Nephron (organoid): ENCODE measurements around the gene FNBP1.
"Not testable (repeated sequence)": the region's sequence is repeated elsewhere in the genome, so short reads cannot be mapped to it uniquely, and the experiment has no call there.

ENCODE experiments used
- H3K27ac Mint-ChIP-seq, 3 experiments: 2 replicates each; pipeline ENCODE4 v1.8.0; 2020; ENCODE audit warnings: mixed read lengths in 3 of 3, mild to moderate bottlenecking in 2 of 3, moderate library complexity in 1 of 3
- H3K27me3 Mint-ChIP-seq: 2 replicates; pipeline ENCODE4 v1.8.0; 2021; ENCODE audit warnings: low read depth, mild to moderate bottlenecking, moderate library complexity, mixed read lengths
- H3K36me3 Mint-ChIP-seq: 2 replicates; pipeline ENCODE4 v1.8.0; 2020; ENCODE audit warnings: low read depth, mixed read lengths
- H3K4me1 Mint-ChIP-seq: 2 replicates; pipeline ENCODE4 v1.8.0; 2020; ENCODE audit warnings: mixed read lengths
- H3K4me3 Mint-ChIP-seq, 3 experiments: 2 replicates each; pipeline ENCODE4 v1.8.0; 2020; ENCODE audit warnings: mild to moderate bottlenecking in 3 of 3, mixed read lengths in 3 of 3, moderate library complexity in 2 of 3
- H3K9me3 Mint-ChIP-seq: 2 replicates; pipeline ENCODE4 v1.8.0; 2020; ENCODE audit warnings: mixed read lengths
- CTCF ChIP-seq, 3 experiments: fragments of 200-600 bp; sonication (generic); IDR thresholded peaks; one replicate each; pipeline ENCODE4 v1.5.0; 2021; ENCODE audit warnings: antibody characterized with exemption in 3 of 3; ENCODE audit not compliant: unreplicated experiment in 3 of 3

FNBP1 gene

GRCh38 chr9:129944506-129945116 is 98.4 kb downstream of the FNBP1 start:
- Mint-ChIP-seq H3K27me3 (no peaks in the 10 kb centered on the region), H3K4me1 (peaks cover 7% of the 10 kb centered on the region), H3K4me3 (no peak overlapping the region), H3K9me3 (peaks cover 21% of the 10 kb centered on the region), H3K36me3 (peaks cover 55% of the 10 kb centered on the region), H3K27ac (no peak overlapping the region)
- no peak for TF ChIP-seq CTCF (IDR thresholded peaks at IDR 0.05; ENCODE audit: unreplicated experiment in 3 of 3)

- Mint-ChIP-seq H3K4me1 (peaks cover 14% of the 10 kb centered on the region), H3K4me3 (no peak overlapping the region)
Measured at GRCh38 chr9:129939431-129939830, 103.6 kb downstream of the FNBP1 start.

GRCh38 chr9:129938291-129938979 is 104.6 kb downstream of the FNBP1 start:
- peaks cover 24% of the 10 kb centered on the region for H3K4me1 Mint-ChIP-seq
- no peak overlapping the region for H3K4me3 Mint-ChIP-seq
- H3K36me3 Mint-ChIP-seq = peaks cover 41% of the 10 kb centered on the region
- no peaks in the 10 kb centered on the region for H3K27me3 Mint-ChIP-seq
- TF ChIP-seq CTCF (IDR thresholded peaks at IDR 0.05; ENCODE audit: unreplicated experiment in 3 of 3) = no peak
- peaks cover 22% of the 10 kb centered on the region for H3K9me3 Mint-ChIP-seq
- peak overlapping the region; percentile 86 to 95 (median 95) for H3K27ac Mint-ChIP-seq

More at GRCh38 chr9:129939431-129939830, 103.6 kb downstream of the FNBP1 start:
- peaks cover 25% of the 10 kb centered on the region for H3K9me3 Mint-ChIP-seq
- no peaks in the 10 kb centered on the region for H3K27me3 Mint-ChIP-seq
- peaks cover 49% of the 10 kb centered on the region for H3K36me3 Mint-ChIP-seq
- no peak for TF ChIP-seq CTCF (IDR thresholded peaks at IDR 0.05; ENCODE audit: unreplicated experiment in 3 of 3)
- H3K27ac Mint-ChIP-seq = peak overlapping the region; percentile 22 to 95 (median 67)

- H3K4me3 Mint-ChIP-seq, H3K27me3 Mint-ChIP-seq: not testable (repeated sequence)
- Mint-ChIP-seq H3K4me1 (peaks cover 30% of the 10 kb centered on the region), H3K36me3 (peaks cover 36% of the 10 kb centered on the region), H3K27ac (peak overlapping the region; percentile 86 to 95 (median 95)), H3K9me3 (peaks cover 19% of the 10 kb centered on the region)
Measured at GRCh38 chr9:129937879-129938278, 105.1 kb downstream of the FNBP1 start.

GRCh38 chr9:129936222-129936621 is 106.8 kb downstream of the FNBP1 start:
- peaks cover 8% of the 10 kb centered on the region for H3K9me3 Mint-ChIP-seq
- no peak for TF ChIP-seq CTCF (IDR thresholded peaks at IDR 0.05; ENCODE audit: unreplicated experiment in 3 of 3)
- H3K27ac Mint-ChIP-seq = no peak overlapping the region
- H3K36me3 Mint-ChIP-seq = peaks cover 29% of the 10 kb centered on the region
- no peaks in the 10 kb centered on the region for H3K27me3 Mint-ChIP-seq
- H3K4me3 Mint-ChIP-seq = no peak overlapping the region
- H3K4me1 Mint-ChIP-seq = peaks cover 42% of the 10 kb centered on the region

- TF ChIP-seq CTCF (IDR thresholded peaks at IDR 0.05; ENCODE audit: unreplicated experiment in 3 of 3) = no peak
- Mint-ChIP-seq H3K4me1 (peaks cover 42% of the 10 kb centered on the region), H3K27me3 (no peaks in the 10 kb centered on the region), H3K9me3 (peaks cover 6% of the 10 kb centered on the region), H3K27ac (peak overlapping the region in 2 of 3 experiments; percentile 82 to 91), H3K36me3 (peaks cover 19% of the 10 kb centered on the region), H3K4me3 (no peak overlapping the region)
Measured at GRCh38 chr9:129934780-129935179, 108.2 kb downstream of the FNBP1 start.
